SK-N-SH treated with all-trans-retinoic acid at 6 μM for 48 hours (cell line): Measurements from ENCODE around the gene UBTD1.
"Not testable (repeated sequence)": the region's sequence is repeated elsewhere in the genome, so short reads cannot be mapped to it uniquely, and the experiment has no call there.

Experiments
- ARNTL ChIP-seq: fragments of 450-650 bp; formaldehyde crosslinking; IDR thresholded peaks from 2 replicates; pipeline ENCODE4 v1.5.0; 2020; ENCODE audit warnings: low read depth, mild to moderate bottlenecking, moderate library complexity, borderline replicate concordance
- ESRRG ChIP-seq: fragments of 250-450 bp; sonication (Bioruptor Pico); IDR thresholded peaks from 2 replicates; pipeline ENCODE4 v1.6.1; 2021; ENCODE audit warnings: mild to moderate bottlenecking
- GLIS3 ChIP-seq: fragments of 250-450 bp; sonication (Bioruptor Pico); IDR thresholded peaks from 2 replicates; pipeline ENCODE4 v1.5.0; 2020; ENCODE audit warnings: mild to moderate bottlenecking, moderate library complexity
- OSR1 ChIP-seq: fragments of 250-450 bp; sonication (Bioruptor Pico); IDR thresholded peaks from 2 replicates; pipeline ENCODE4 v1.8.0; 2022; ENCODE audit warnings: moderate library complexity, mild to moderate bottlenecking, inconsistent platforms
- RARB ChIP-seq: fragments of 250-450 bp; sonication (Bioruptor Pico); IDR thresholded peaks from 2 replicates; pipeline ENCODE4 v1.8.0; 2021; ENCODE audit warnings: mild to moderate bottlenecking, moderate library complexity
- TOX ChIP-seq: fragments of 250-450 bp; sonication (Bioruptor Pico); IDR thresholded peaks from 2 replicates; pipeline ENCODE4 v1.8.0; 2021; ENCODE audit warnings: mild to moderate bottlenecking, moderate library complexity, borderline replicate concordance
- ZC3H10 ChIP-seq: fragments of 250-450 bp; sonication (Bioruptor Pico); IDR thresholded peaks from 2 replicates; pipeline ENCODE4 v1.5.1; 2021; ENCODE audit warnings: mild to moderate bottlenecking, moderate library complexity
- ZFP3 ChIP-seq: fragments of 250-450 bp; sonication (Bioruptor Pico); IDR thresholded peaks from 2 replicates; pipeline ENCODE4 v1.5.0; 2020; ENCODE audit warnings: mild to moderate bottlenecking, moderate library complexity
- ZFP30 ChIP-seq: fragments of 450-650 bp; formaldehyde crosslinking; IDR thresholded peaks from 2 replicates; pipeline ENCODE4 v1.5.0; 2022; ENCODE audit warnings: mild to moderate bottlenecking, moderate library complexity
- ZNF8 ChIP-seq: fragments of 450-650 bp; formaldehyde crosslinking; IDR thresholded peaks from 2 replicates; pipeline ENCODE4 v1.5.0; 2020; ENCODE audit warnings: mild to moderate bottlenecking, moderate library complexity
- TF ChIP-seq, protein P1 (sequence below): fragments of 250-450 bp; sonication (Bioruptor Pico); IDR thresholded peaks from 2 replicates; pipeline ENCODE4 v1.5.1; 2020; ENCODE audit warnings: low read depth, mild to moderate bottlenecking, moderate library complexity
- TF ChIP-seq, protein P2 (sequence below): fragments of 250-450 bp; sonication (Bioruptor Pico); IDR thresholded peaks from 2 replicates; pipeline ENCODE4 v1.8.0; 2021; ENCODE audit warnings: low read depth, mild to moderate bottlenecking, moderate library complexity, borderline replicate concordance
- TF ChIP-seq, protein P3 (sequence below): fragments of 250-450 bp; sonication (Bioruptor Pico); IDR thresholded peaks from 2 replicates; pipeline ENCODE4 v1.8.0; 2020; ENCODE audit warnings: mild to moderate bottlenecking, moderate library complexity, borderline replicate concordance
- TF ChIP-seq, protein P4 (sequence below): fragments of 250-450 bp; sonication (Bioruptor Pico); IDR thresholded peaks from 2 replicates; pipeline ENCODE4 v1.5.0; 2020; ENCODE audit warnings: mild to moderate bottlenecking, moderate library complexity

DNA sequence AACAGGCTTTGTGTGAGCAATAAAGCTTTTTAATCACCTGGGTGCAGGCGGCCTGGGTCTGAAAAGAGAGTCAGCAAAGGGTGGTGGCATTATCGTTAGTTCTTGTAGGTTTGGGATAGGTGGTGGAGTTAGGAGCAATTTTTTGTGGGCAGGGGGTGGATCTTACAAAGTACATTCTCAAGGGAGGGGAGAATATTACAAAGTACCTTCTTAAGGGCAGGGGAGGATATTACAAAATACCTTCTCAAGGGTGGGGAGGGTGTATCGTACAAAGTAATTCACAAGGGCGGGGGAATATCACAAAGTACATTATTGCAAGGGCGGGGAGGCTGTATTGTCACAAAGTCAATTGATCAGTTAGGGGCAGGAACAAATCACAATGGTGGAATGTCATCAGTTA, 63.6 kb downstream of the UBTD1 start:
- TF ChIP-seq ZC3H10 (CRISPR knock-in tag); ZFP30 (CRISPR knock-in tag); OSR1 (CRISPR knock-in tag); ZNF8 (CRISPR knock-in tag); RARB; ESRRG (CRISPR knock-in tag); TOX (CRISPR knock-in tag); GLIS3 (CRISPR knock-in tag); ARNTL (CRISPR knock-in tag); ZFP3: not testable (repeated sequence)
- TF ChIP-seq, protein P1, sequence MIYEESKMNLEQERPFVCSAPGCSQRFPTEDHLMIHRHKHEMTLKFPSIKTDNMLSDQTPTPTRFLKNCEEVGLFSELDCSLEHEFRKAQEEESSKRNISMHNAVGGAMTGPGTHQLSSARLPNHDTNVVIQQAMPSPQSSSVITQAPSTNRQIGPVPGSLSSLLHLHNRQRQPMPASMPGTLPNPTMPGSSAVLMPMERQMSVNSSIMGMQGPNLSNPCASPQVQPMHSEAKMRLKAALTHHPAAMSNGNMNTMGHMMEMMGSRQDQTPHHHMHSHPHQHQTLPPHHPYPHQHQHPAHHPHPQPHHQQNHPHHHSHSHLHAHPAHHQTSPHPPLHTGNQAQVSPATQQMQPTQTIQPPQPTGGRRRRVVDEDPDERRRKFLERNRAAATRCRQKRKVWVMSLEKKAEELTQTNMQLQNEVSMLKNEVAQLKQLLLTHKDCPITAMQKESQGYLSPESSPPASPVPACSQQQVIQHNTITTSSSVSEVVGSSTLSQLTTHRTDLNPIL (CRISPR knock-in tag) = not testable (repeated sequence)
- TF ChIP-seq, protein P2, sequence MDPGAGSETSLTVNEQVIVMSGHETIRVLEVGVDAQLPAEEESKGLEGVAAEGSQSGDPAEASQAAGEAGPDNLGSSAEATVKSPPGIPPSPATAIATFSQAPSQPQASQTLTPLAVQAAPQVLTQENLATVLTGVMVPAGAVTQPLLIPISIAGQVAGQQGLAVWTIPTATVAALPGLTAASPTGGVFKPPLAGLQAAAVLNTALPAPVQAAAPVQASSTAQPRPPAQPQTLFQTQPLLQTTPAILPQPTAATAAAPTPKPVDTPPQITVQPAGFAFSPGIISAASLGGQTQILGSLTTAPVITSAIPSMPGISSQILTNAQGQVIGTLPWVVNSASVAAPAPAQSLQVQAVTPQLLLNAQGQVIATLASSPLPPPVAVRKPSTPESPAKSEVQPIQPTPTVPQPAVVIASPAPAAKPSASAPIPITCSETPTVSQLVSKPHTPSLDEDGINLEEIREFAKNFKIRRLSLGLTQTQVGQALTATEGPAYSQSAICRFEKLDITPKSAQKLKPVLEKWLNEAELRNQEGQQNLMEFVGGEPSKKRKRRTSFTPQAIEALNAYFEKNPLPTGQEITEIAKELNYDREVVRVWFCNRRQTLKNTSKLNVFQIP (CRISPR knock-in tag) = not testable (repeated sequence)
- TF ChIP-seq, protein P3, sequence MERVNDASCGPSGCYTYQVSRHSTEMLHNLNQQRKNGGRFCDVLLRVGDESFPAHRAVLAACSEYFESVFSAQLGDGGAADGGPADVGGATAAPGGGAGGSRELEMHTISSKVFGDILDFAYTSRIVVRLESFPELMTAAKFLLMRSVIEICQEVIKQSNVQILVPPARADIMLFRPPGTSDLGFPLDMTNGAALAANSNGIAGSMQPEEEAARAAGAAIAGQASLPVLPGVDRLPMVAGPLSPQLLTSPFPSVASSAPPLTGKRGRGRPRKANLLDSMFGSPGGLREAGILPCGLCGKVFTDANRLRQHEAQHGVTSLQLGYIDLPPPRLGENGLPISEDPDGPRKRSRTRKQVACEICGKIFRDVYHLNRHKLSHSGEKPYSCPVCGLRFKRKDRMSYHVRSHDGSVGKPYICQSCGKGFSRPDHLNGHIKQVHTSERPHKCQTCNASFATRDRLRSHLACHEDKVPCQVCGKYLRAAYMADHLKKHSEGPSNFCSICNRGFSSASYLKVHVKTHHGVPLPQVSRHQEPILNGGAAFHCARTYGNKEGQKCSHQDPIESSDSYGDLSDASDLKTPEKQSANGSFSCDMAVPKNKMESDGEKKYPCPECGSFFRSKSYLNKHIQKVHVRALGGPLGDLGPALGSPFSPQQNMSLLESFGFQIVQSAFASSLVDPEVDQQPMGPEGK (CRISPR knock-in tag) = not testable (repeated sequence)
- TF ChIP-seq, protein P4, sequence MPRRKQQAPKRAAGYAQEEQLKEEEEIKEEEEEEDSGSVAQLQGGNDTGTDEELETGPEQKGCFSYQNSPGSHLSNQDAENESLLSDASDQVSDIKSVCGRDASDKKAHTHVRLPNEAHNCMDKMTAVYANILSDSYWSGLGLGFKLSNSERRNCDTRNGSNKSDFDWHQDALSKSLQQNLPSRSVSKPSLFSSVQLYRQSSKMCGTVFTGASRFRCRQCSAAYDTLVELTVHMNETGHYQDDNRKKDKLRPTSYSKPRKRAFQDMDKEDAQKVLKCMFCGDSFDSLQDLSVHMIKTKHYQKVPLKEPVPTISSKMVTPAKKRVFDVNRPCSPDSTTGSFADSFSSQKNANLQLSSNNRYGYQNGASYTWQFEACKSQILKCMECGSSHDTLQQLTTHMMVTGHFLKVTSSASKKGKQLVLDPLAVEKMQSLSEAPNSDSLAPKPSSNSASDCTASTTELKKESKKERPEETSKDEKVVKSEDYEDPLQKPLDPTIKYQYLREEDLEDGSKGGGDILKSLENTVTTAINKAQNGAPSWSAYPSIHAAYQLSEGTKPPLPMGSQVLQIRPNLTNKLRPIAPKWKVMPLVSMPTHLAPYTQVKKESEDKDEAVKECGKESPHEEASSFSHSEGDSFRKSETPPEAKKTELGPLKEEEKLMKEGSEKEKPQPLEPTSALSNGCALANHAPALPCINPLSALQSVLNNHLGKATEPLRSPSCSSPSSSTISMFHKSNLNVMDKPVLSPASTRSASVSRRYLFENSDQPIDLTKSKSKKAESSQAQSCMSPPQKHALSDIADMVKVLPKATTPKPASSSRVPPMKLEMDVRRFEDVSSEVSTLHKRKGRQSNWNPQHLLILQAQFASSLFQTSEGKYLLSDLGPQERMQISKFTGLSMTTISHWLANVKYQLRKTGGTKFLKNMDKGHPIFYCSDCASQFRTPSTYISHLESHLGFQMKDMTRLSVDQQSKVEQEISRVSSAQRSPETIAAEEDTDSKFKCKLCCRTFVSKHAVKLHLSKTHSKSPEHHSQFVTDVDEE = not testable (repeated sequence)
